ENCODE measurements around the gene PIAS1.

The PIAS1 gene

GRCh38 chr15:68027388-68027787, 26.7 kb upstream of the PIAS1 start:
- Mint-ChIP-seq H3K4me3 (no peak overlapping the region), H3K27ac (no peak overlapping the region)

GRCh38 chr15:68028137-68028887, 25.8 kb upstream of the PIAS1 start:
- H3K27me3 Mint-ChIP-seq, result peaks cover under 1% of the 10 kb centered on the region
- peaks cover 4% of the 10 kb centered on the region for H3K4me1 Mint-ChIP-seq (ENCODE audit: low read depth)
- H3K9me3 Mint-ChIP-seq, result no peaks in the 10 kb centered on the region
- no peaks in the 10 kb centered on the region for H3K36me3 Mint-ChIP-seq (ENCODE audit: low read depth)
- no peak overlapping the region for H3K4me3 Mint-ChIP-seq
- DNase-seq, result no peak
- no peak overlapping the region for H3K27ac Mint-ChIP-seq

More at GRCh38 chr15:68027388-68027787, 26.7 kb upstream of the PIAS1 start:
- H3K9me3 Mint-ChIP-seq, result no peaks in the 10 kb centered on the region
- H3K36me3 Mint-ChIP-seq (ENCODE audit: low read depth), result no peaks in the 10 kb centered on the region
- H3K27me3 Mint-ChIP-seq, result no peaks in the 10 kb centered on the region
- peaks cover 4% of the 10 kb centered on the region for H3K4me1 Mint-ChIP-seq (ENCODE audit: low read depth)
- no peak for DNase-seq

GRCh38 chr15:68028888-68029207, 25.3 kb upstream of the PIAS1 start:
- H3K27me3 Mint-ChIP-seq, result peaks cover 6% of the 10 kb centered on the region
- no peak for DNase-seq
- H3K36me3 Mint-ChIP-seq (ENCODE audit: low read depth), result no peaks in the 10 kb centered on the region
- no peak overlapping the region for H3K4me3 Mint-ChIP-seq
- H3K9me3 Mint-ChIP-seq, result no peaks in the 10 kb centered on the region
- H3K4me1 Mint-ChIP-seq (ENCODE audit: low read depth), result peaks cover 4% of the 10 kb centered on the region
- no peak overlapping the region for H3K27ac Mint-ChIP-seq

GRCh38 chr15:68029959-68030358, 24.2 kb upstream of the PIAS1 start:
- Mint-ChIP-seq H3K4me1 (ENCODE audit: low read depth) (peaks cover 4% of the 10 kb centered on the region), H3K9me3 (no peaks in the 10 kb centered on the region), H3K4me3 (no peak overlapping the region), H3K36me3 (ENCODE audit: low read depth) (no peaks in the 10 kb centered on the region), H3K27ac (no peak overlapping the region), H3K27me3 (peaks cover 16% of the 10 kb centered on the region)
- no peak for DNase-seq

GRCh38 chr15:68031404-68031803, 22.7 kb upstream of the PIAS1 start:
- no peak for DNase-seq
- H3K36me3 Mint-ChIP-seq (ENCODE audit: low read depth), result no peaks in the 10 kb centered on the region
- no peak overlapping the region for H3K4me3 Mint-ChIP-seq
- H3K4me1 Mint-ChIP-seq (ENCODE audit: low read depth), result no peaks in the 10 kb centered on the region
- no peak overlapping the region for H3K27ac Mint-ChIP-seq
- H3K27me3 Mint-ChIP-seq, result peaks cover 21% of the 10 kb centered on the region
- no peaks in the 10 kb centered on the region for H3K9me3 Mint-ChIP-seq

GRCh38 chr15:68032672-68033071, 21.4 kb upstream of the PIAS1 start:
- H3K27ac Mint-ChIP-seq, result no peak overlapping the region
- no peaks in the 10 kb centered on the region for H3K4me1 Mint-ChIP-seq (ENCODE audit: low read depth)
- DNase-seq, result no peak

GRCh38 chr15:68034081-68034480, 20.0 kb upstream of the PIAS1 start:
- Mint-ChIP-seq H3K27me3 (peaks cover 40% of the 10 kb centered on the region), H3K9me3 (no peaks in the 10 kb centered on the region), H3K36me3 (ENCODE audit: low read depth) (no peaks in the 10 kb centered on the region), H3K27ac (no peak overlapping the region), H3K4me3 (no peak overlapping the region), H3K4me1 (ENCODE audit: low read depth) (no peaks in the 10 kb centered on the region)
- DNase-seq, result no peak

More at GRCh38 chr15:68032672-68033071, 21.4 kb upstream of the PIAS1 start:
- Mint-ChIP-seq H3K27me3 (peaks cover 29% of the 10 kb centered on the region), H3K36me3 (ENCODE audit: low read depth) (no peaks in the 10 kb centered on the region), H3K4me3 (no peak overlapping the region), H3K9me3 (no peaks in the 10 kb centered on the region)

- Mint-ChIP-seq H3K9me3 (no peaks in the 10 kb centered on the region), H3K36me3 (ENCODE audit: low read depth) (no peaks in the 10 kb centered on the region), H3K27me3 (peaks cover 40% of the 10 kb centered on the region), H3K27ac (no peak overlapping the region), H3K4me3 (no peak overlapping the region), H3K4me1 (ENCODE audit: low read depth) (no peaks in the 10 kb centered on the region)
- DNase-seq, result no peak
Measured at GRCh38 chr15:68034719-68035293, 19.3 kb upstream of the PIAS1 start.

- no peak for DNase-seq
- H3K27me3 Mint-ChIP-seq, result peaks cover 39% of the 10 kb centered on the region
- no peaks in the 10 kb centered on the region for H3K36me3 Mint-ChIP-seq (ENCODE audit: low read depth)
- no peaks in the 10 kb centered on the region for H3K9me3 Mint-ChIP-seq
- H3K4me3 Mint-ChIP-seq, result no peak overlapping the region
- H3K4me1 Mint-ChIP-seq (ENCODE audit: low read depth), result no peaks in the 10 kb centered on the region
- no peak overlapping the region for H3K27ac Mint-ChIP-seq
Measured at GRCh38 chr15:68038246-68038645, 15.9 kb upstream of the PIAS1 start.

GRCh38 chr15:68040144-68040543, 14.0 kb upstream of the PIAS1 start:
- H3K4me1 Mint-ChIP-seq (ENCODE audit: low read depth), result no peaks in the 10 kb centered on the region
- H3K4me3 Mint-ChIP-seq, result no peak overlapping the region
- no peak for DNase-seq
- H3K36me3 Mint-ChIP-seq (ENCODE audit: low read depth), result no peaks in the 10 kb centered on the region
- no peak overlapping the region for H3K27ac Mint-ChIP-seq
- H3K27me3 Mint-ChIP-seq, result peaks cover 23% of the 10 kb centered on the region
- H3K9me3 Mint-ChIP-seq, result no peaks in the 10 kb centered on the region

GRCh38 chr15:68042156-68042854, 11.8 kb upstream of the PIAS1 start:
- Mint-ChIP-seq H3K27ac (no peak overlapping the region), H3K4me3 (no peak overlapping the region), H3K9me3 (no peaks in the 10 kb centered on the region), H3K27me3 (peaks cover 17% of the 10 kb centered on the region), H3K4me1 (ENCODE audit: low read depth) (no peaks in the 10 kb centered on the region), H3K36me3 (ENCODE audit: low read depth) (no peaks in the 10 kb centered on the region)
- DNase-seq, result no peak

GRCh38 chr15:68042855-68043222, 11.3 kb upstream of the PIAS1 start:
- no peaks in the 10 kb centered on the region for H3K4me1 Mint-ChIP-seq (ENCODE audit: low read depth)
- H3K9me3 Mint-ChIP-seq, result no peaks in the 10 kb centered on the region
- H3K27me3 Mint-ChIP-seq, result peaks cover 13% of the 10 kb centered on the region
- no peak for DNase-seq
- no peak overlapping the region for H3K27ac Mint-ChIP-seq
- H3K4me3 Mint-ChIP-seq, result no peak overlapping the region
- no peaks in the 10 kb centered on the region for H3K36me3 Mint-ChIP-seq (ENCODE audit: low read depth)

- Mint-ChIP-seq H3K9me3 (no peaks in the 10 kb centered on the region), H3K4me3 (no peak overlapping the region), H3K27me3 (peaks cover 3% of the 10 kb centered on the region), H3K36me3 (ENCODE audit: low read depth) (no peaks in the 10 kb centered on the region), H3K27ac (no peak overlapping the region), H3K4me1 (ENCODE audit: low read depth) (no peaks in the 10 kb centered on the region)
- no peak for DNase-seq
Measured at GRCh38 chr15:68045289-68046265, 8.5 kb upstream of the PIAS1 start.

- Mint-ChIP-seq H3K4me3 (no peak overlapping the region), H3K36me3 (ENCODE audit: low read depth) (no peaks in the 10 kb centered on the region), H3K9me3 (no peaks in the 10 kb centered on the region), H3K27ac (no peak overlapping the region), H3K4me1 (ENCODE audit: low read depth) (peaks cover 2% of the 10 kb centered on the region), H3K27me3 (peaks cover 6% of the 10 kb centered on the region)
- DNase-seq, result no peak
Measured at GRCh38 chr15:68047826-68048225, 6.3 kb upstream of the PIAS1 start.
